Activated T-helper 2 cell treated with anti-CD3 and anti-CD28 coated beads, Interferon-gamma antibody, Interleukin-2, Interleukin-4, amounts not matched to agents 10 μg/mL and 5 μg/mL and 100 μg/mL, durations not matched to agents 14 hours and 24 hours and 36 hours (primary cell): Measurements from ENCODE around the gene ATP6V1B1. TPM values are rescaled to one million over a fixed set of nuclear protein-coding genes. Genes with fewer than 3 reads are reported as not detected.

Source experiments
- DNase-seq: peaks from one replicate; pipeline ENCODE4 v3.0.0; 2021; ENCODE audit warnings: low spot score
- H3K27ac Mint-ChIP-seq: one replicate; pipeline ENCODE4 v1.8.0; 2021; ENCODE audit warnings: mixed read lengths
- H3K27me3 Mint-ChIP-seq: one replicate; pipeline ENCODE4 v1.8.0; 2021; ENCODE audit warnings: low read depth, mixed read lengths
- H3K36me3 Mint-ChIP-seq: one replicate; pipeline ENCODE4 v1.8.0; 2021; ENCODE audit warnings: low read depth, mixed read lengths
- H3K4me1 Mint-ChIP-seq: one replicate; pipeline ENCODE4 v1.8.0; 2021; ENCODE audit warnings: low read depth, mixed read lengths
- H3K4me3 Mint-ChIP-seq: one replicate; pipeline ENCODE4 v1.8.0; 2021; ENCODE audit warnings: low read depth, mild to moderate bottlenecking, moderate library complexity, mixed read lengths
- H3K9me3 Mint-ChIP-seq: one replicate; pipeline ENCODE4 v1.8.0; 2021; ENCODE audit warnings: mixed read lengths
- intact Hi-C: fragments of 100-400 bp; cut with micrococcal nuclease; formaldehyde crosslinking; loops from one replicate; pipeline ENCODE4 v1.15.1; 2023
- total RNA-seq: library from RNA; stranded (reverse); gene quantifications from 2 replicates; pipeline ENCODE4 v1.2.3, GENCODE V29; 2022

ATP6V1B1 gene
- total RNA-seq, 1 donor from 2014 or later = not detected

GRCh38 chr2:70946832-70947442, 11.2 kb downstream of the ATP6V1B1 start:
- Mint-ChIP-seq H3K27ac (no peak overlapping the region), H3K27me3 (peaks cover 17% of the 10 kb centered on the region), H3K36me3 (no peaks in the 10 kb centered on the region), H3K4me3 (no peak overlapping the region), H3K4me1 (peaks cover 15% of the 10 kb centered on the region), H3K9me3 (no peaks in the 10 kb centered on the region)
- intact Hi-C loops = loop anchor here (1.0 to 10.0 kb wide), 3 partner anchors 84 to 292 kb away; no protein-coding TSS in a partner anchor
- DNase-seq = peak; percentile 34

GRCh38 chr2:70947556-70948184, 12.0 kb downstream of the ATP6V1B1 start:
- Mint-ChIP-seq H3K4me3 (peak overlapping the region; percentile 56), H3K4me1 (peaks cover 15% of the 10 kb centered on the region), H3K9me3 (no peaks in the 10 kb centered on the region), H3K27me3 (peaks cover 22% of the 10 kb centered on the region), H3K27ac (no peak overlapping the region), H3K36me3 (no peaks in the 10 kb centered on the region)
- intact Hi-C loops = loop anchor here (1.0 to 10.0 kb wide), 4 partner anchors 77 to 293 kb away; no protein-coding TSS in a partner anchor
- DNase-seq = no peak

DNA sequence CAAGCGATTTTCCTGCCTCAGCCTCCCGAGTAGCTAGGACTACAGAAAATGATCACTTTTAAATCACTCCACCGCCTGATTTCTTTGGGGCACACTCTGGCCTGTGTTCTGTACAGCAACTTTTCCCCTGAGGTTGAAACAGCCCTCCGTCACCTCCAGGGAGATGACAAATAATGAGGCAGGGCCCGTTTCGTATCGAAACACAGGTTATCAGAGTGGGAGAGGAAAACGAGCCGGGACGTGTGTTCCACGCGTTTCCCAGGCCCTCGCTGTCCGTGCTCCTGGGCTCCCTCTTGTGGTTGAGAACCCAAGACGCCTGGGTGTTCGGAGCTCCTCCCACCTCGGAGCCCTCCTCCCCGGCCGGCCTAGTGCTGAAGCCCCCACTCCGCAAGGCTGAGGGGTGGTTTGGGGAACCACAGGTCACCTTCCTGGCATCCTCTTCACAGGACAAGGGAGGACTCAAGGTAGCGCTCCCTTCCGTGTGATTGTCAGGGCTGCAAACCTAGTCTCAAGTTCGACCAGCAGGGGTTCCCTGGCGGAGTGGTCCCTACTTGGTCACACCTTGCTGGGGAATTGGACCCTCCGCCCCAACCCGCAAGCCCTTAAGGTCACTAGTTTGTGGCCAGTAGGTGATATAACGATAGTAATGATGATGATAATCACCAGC, 12.8 kb downstream of the ATP6V1B1 start:
- Mint-ChIP-seq H3K9me3 (no peaks in the 10 kb centered on the region), H3K4me1 (peaks cover 15% of the 10 kb centered on the region), H3K27ac (no peak overlapping the region), H3K4me3 (peak overlapping the region; percentile 56), H3K36me3 (no peaks in the 10 kb centered on the region), H3K27me3 (peaks cover 27% of the 10 kb centered on the region)
- DNase-seq = peak; percentile 62
- intact Hi-C loops = loop anchor here (2.0 to 10.0 kb wide), 2 partner anchors 78 to 294 kb away; no protein-coding TSS in a partner anchor

DNA sequence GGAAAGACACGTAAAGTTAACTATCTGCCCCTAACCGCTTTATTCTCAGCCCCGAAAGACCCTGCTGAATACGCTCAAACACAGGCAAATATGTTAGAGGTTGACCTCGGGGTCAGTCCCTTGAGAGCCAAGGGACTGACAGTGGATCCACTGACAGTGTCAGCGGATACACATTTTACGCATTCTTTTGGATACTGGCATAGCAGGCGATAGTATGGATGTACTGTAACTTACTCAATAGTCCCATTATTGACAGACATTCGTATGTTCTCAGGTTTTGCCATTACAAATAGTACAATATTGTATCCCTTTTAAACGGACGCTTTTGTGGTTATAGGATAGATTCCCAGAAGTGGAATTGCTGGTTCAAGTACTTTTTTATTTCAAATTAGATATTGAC, 13.4 kb downstream of the ATP6V1B1 start:
- no peak for DNase-seq
- H3K36me3 Mint-ChIP-seq = no peaks in the 10 kb centered on the region
- H3K9me3 Mint-ChIP-seq = no peaks in the 10 kb centered on the region
- no peak overlapping the region for H3K4me3 Mint-ChIP-seq
- intact Hi-C loops = loop anchor here (2.0 to 10.0 kb wide), 2 partner anchors 78 to 294 kb away; no protein-coding TSS in a partner anchor
- peaks cover 15% of the 10 kb centered on the region for H3K4me1 Mint-ChIP-seq
- H3K27ac Mint-ChIP-seq = no peak overlapping the region
- H3K27me3 Mint-ChIP-seq = peaks cover 30% of the 10 kb centered on the region

GRCh38 chr2:70954886-70955285, 19.2 kb downstream of the ATP6V1B1 start:
- Mint-ChIP-seq H3K9me3 (no peaks in the 10 kb centered on the region), H3K4me1 (no peaks in the 10 kb centered on the region), H3K36me3 (no peaks in the 10 kb centered on the region), H3K27ac (no peak overlapping the region), H3K4me3 (no peak overlapping the region), H3K27me3 (peaks cover 40% of the 10 kb centered on the region)
- DNase-seq = peak; percentile 2
- intact Hi-C loops = no loop called here

DNA sequence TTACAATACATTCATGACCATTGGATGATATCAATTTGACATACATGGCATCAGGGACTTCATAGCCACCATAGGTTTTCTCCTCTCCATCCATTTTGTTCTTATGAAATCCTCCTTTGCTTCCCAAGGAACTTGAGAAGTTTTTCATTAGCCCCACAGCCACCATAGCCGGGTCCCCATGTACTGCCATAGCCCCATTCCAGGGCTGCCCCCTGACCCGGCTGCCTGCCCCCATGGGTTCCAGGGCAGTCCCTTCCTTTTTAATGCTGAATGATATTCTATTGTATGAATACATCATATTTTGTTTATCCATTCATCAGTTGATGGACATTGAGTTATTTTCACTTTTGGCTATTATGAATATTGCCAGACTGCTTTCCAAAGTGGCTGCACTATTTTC, 20.4 kb downstream of the ATP6V1B1 start:
- H3K27ac Mint-ChIP-seq = no peak overlapping the region
- H3K4me3 Mint-ChIP-seq = no peak overlapping the region
- no peaks in the 10 kb centered on the region for H3K9me3 Mint-ChIP-seq
- intact Hi-C loops = no loop called here
- H3K4me1 Mint-ChIP-seq = no peaks in the 10 kb centered on the region
- DNase-seq = no peak
- no peaks in the 10 kb centered on the region for H3K36me3 Mint-ChIP-seq
- H3K27me3 Mint-ChIP-seq = peaks cover 39% of the 10 kb centered on the region

GRCh38 chr2:70957798-70958197, 22.1 kb downstream of the ATP6V1B1 start:
- H3K27me3 Mint-ChIP-seq = peaks cover 30% of the 10 kb centered on the region
- H3K36me3 Mint-ChIP-seq = no peaks in the 10 kb centered on the region
- no peaks in the 10 kb centered on the region for H3K4me1 Mint-ChIP-seq
- no peak overlapping the region for H3K27ac Mint-ChIP-seq
- H3K9me3 Mint-ChIP-seq = no peaks in the 10 kb centered on the region
- no peak for DNase-seq
- no peak overlapping the region for H3K4me3 Mint-ChIP-seq
- intact Hi-C loops = no loop called here

DNA sequence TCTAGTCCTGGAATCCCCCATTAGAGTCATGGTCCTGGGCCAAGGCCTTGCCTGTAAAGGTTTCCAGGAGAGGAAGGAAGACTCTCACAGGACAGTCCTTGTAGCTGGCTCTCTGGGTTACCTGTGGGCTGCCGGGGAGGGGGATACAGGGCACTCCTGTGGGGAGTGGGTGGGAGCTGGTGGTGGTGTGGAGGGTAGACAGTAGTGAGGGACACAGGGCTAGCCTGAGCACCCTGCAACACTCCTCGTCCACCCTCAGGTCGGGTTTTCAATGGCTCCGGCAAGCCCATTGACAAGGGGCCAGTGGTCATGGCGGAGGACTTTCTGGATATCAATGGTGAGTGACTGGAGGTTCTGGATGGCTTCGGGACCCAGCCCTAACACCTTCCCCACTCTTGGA, 23.1 kb downstream of the ATP6V1B1 start:
- intact Hi-C loops = no loop called here
- Mint-ChIP-seq H3K4me1 (no peaks in the 10 kb centered on the region), H3K4me3 (no peak overlapping the region), H3K36me3 (no peaks in the 10 kb centered on the region), H3K27me3 (peaks cover 34% of the 10 kb centered on the region), H3K9me3 (no peaks in the 10 kb centered on the region), H3K27ac (no peak overlapping the region)
- DNase-seq = peak; percentile 4

DNA sequence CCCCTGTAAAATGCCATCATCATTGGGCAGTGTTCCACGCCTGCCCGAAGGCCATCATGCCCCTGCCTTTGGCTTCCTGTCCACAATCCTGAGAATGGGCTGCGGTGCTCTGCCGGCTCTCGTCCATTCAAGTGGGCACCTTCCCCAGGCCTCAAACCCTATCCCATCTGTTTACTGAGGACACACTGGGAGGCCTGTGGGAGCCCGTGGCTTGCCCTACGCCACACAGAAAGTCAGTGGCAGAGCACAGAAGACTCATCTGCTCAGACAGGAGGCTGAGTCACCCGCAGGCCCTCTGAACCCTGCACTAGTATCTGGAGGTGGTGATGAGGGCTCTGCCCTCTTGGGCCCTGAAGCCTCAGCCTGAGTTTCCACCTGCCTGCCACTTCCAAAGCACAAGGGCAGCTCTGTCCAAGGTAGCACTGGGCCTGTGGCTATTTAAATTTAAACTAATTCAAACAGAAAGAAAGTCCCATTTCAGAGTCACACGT, 23.6 kb downstream of the ATP6V1B1 start:
- no peaks in the 10 kb centered on the region for H3K36me3 Mint-ChIP-seq
- H3K27ac Mint-ChIP-seq = no peak overlapping the region
- H3K4me3 Mint-ChIP-seq = no peak overlapping the region
- peak; percentile 3 for DNase-seq
- intact Hi-C loops = no loop called here
- H3K4me1 Mint-ChIP-seq = no peaks in the 10 kb centered on the region
- no peaks in the 10 kb centered on the region for H3K9me3 Mint-ChIP-seq
- peaks cover 36% of the 10 kb centered on the region for H3K27me3 Mint-ChIP-seq

DNA sequence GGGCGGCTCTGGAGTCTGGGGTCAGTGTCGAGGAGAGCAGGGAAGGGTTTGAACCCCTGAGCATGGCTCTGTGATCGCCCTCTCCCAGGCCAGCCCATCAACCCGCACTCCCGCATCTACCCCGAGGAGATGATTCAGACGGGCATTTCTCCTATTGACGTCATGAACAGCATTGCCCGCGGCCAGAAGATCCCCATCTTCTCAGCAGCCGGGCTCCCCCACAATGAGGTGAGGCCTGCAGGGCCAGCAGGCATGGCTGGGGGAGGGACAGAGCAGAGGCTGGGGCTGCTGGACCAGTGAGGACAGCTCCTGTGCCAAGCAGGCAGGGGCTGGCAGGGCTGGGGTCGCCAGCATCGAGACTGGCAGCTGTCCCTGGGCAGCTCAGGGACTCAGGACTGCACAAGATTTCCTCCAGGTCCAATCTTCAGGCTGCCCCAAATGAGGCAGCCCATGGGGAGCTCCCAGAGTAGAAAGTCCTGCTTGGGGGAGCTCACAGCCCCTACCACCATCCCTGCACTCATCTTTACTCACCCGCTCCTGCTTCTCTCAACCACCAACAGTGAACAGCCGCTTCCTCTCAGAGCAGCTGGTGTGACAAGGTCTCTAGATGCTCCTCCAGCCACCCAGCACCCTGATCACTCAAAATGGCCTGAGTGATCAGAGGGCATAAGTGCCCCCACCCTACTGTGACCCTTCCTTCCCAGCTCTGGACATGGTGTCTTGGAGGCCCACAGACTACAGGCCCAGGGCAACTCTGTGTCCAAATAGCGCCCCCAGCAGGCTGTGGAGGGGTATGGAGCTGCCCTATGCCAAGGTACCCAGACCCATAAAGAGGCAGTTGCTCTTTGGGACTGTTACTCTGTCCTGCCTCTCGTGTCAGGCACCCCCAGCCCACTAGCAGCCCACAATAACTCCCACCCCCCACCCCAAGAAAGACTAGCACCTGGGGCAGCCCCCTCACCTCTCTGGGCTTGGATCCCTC, 24.4 kb downstream of the ATP6V1B1 start:
- Mint-ChIP-seq H3K36me3 (no peaks in the 10 kb centered on the region), H3K9me3 (no peaks in the 10 kb centered on the region), H3K4me1 (peaks cover 3% of the 10 kb centered on the region), H3K4me3 (no peak overlapping the region), H3K27ac (no peak overlapping the region), H3K27me3 (peaks cover 31% of the 10 kb centered on the region)
- intact Hi-C loops = no loop called here
- DNase-seq = peak; percentile 7

- intact Hi-C loops = no loop called here
- DNase-seq = peak; percentile 7
Measured at GRCh38 chr2:70960833-70961647, 25.3 kb downstream of the ATP6V1B1 start.

More at GRCh38 chr2:70960833-70961647, 25.3 kb downstream of the ATP6V1B1 start:
- Mint-ChIP-seq H3K4me3 (no peak overlapping the region), H3K27ac (no peak overlapping the region), H3K4me1 (peaks cover 3% of the 10 kb centered on the region), H3K27me3 (peaks cover 24% of the 10 kb centered on the region), H3K36me3 (no peaks in the 10 kb centered on the region), H3K9me3 (no peaks in the 10 kb centered on the region)
